GM18511 (cell line): ENCODE measurements around the gene GPR137.
"Not testable (repeated sequence)": the region's sequence is repeated elsewhere in the genome, so short reads cannot be mapped to it uniquely, and the experiment has no call there.

Experiments used
- ATAC-seq: cut with Tn5 transposase; IDR thresholded peaks from one replicate; pipeline ENCODE4 v1.9.1; 2021; ENCODE audit warnings: mild to moderate bottlenecking, moderate library complexity; ENCODE audit not compliant: unreplicated experiment

GPR137 gene

GRCh38 chr11:64299847-64300648, 14.4 kb downstream of the GPR137 start, which contains the start of gene CATSPERZ:
Gene CATSPERZ, plus strand, starts transcription at chr11:64300358. Its CDS starts 53 bp downstream, at chr11:64300411.
- no peak for ATAC-seq

- ATAC-seq, result no peak
Observed at GRCh38 chr11:64303109-64304031, 17.7 kb downstream of the GPR137 start.

GRCh38 chr11:64304032-64304315, 18.3 kb downstream of the GPR137 start:
- no peak for ATAC-seq

- ATAC-seq, result peak; percentile 41
Observed at GRCh38 chr11:64304316-64305072, 18.8 kb downstream of the GPR137 start.

GRCh38 chr11:64305075-64305690, 19.5 kb downstream of the GPR137 start, which contains the start of gene ESRRA:
Gene ESRRA, plus strand, starts transcription at chr11:64305524. Its CDS starts 1,656 bp downstream, at chr11:64307180.
- ATAC-seq, result peak; percentile 63

GRCh38 chr11:64305691-64306562, 20.3 kb downstream of the GPR137 start:
- peak; percentile 34 for ATAC-seq

GRCh38 chr11:64306563-64306875, 20.9 kb downstream of the GPR137 start:
- ATAC-seq, result no peak

- ATAC-seq, result no peak
Observed at GRCh38 chr11:64306876-64307622, 21.4 kb downstream of the GPR137 start.

GRCh38 chr11:64307795-64308194, 22.1 kb downstream of the GPR137 start:
- ATAC-seq, result not testable (repeated sequence)

GRCh38 chr11:64312947-64313346, 27.3 kb downstream of the GPR137 start:
- ATAC-seq, result no peak

- ATAC-seq, result no peak
Observed at GRCh38 chr11:64313491-64314145, 28.0 kb downstream of the GPR137 start.

GRCh38 chr11:64314146-64314804, 28.6 kb downstream of the GPR137 start:
- ATAC-seq, result no peak

- no peak for ATAC-seq
Observed at GRCh38 chr11:64314805-64315561, 29.3 kb downstream of the GPR137 start.

- not testable (repeated sequence) for ATAC-seq
Observed at GRCh38 chr11:64315667-64316526, 30.2 kb downstream of the GPR137 start.

- ATAC-seq, result peak; percentile 3
Observed at GRCh38 chr11:64316672-64317324, 31.1 kb downstream of the GPR137 start.
